Right lobe of liver (tissue), 4 donors: ENCODE results near the gene WDFY4.

Source experiments
- CTCF ChIP-seq, 4 donors: fragments of 200-600 bp in 3 of 4; fragments of 450-650 bp in 1 of 4; IDR thresholded peaks; one replicate each; pipeline versions ENCODE4 v1.5.1 to v1.8.0; 2016 to 2022; ENCODE audit warnings: antibody characterized with exemption in 4 of 4, mild to moderate bottlenecking in 2 of 4
- POLR2A ChIP-seq: fragments of 450-650 bp; IDR thresholded peaks from one replicate; pipeline ENCODE4 v1.6.1; 2017; ENCODE audit warnings: antibody characterized with exemption, mild to moderate bottlenecking
- donor health status: DM: no; HTN: no; CAD: no.
- donor health status: DM: no; HTN: no; CAD: no.
- donor health status: DM: no; HTN: yes; CAD: no.

- no peak for TF ChIP-seq POLR2A
- no peak for TF ChIP-seq CTCF (IDR thresholded peaks at IDR 0.05)
These were observed 211.1 kb downstream of the WDFY4 start for GRCh38 chr10:48895803-48896195.
